GM12873 (cell line): ENCODE results near the gene ACBD4.

Experiments
- TF ChIP-seq, protein P1 (sequence below): IDR thresholded peaks from 2 replicates; pipeline ENCODE4 v1.5.1; 2012; ENCODE audit warnings: low read depth, mild to moderate bottlenecking, moderate library complexity, low read length, control low read depth; ENCODE audit not compliant: insufficient read depth; ENCODE audit errors: missing control alignments

ACBD4 gene

DNA sequence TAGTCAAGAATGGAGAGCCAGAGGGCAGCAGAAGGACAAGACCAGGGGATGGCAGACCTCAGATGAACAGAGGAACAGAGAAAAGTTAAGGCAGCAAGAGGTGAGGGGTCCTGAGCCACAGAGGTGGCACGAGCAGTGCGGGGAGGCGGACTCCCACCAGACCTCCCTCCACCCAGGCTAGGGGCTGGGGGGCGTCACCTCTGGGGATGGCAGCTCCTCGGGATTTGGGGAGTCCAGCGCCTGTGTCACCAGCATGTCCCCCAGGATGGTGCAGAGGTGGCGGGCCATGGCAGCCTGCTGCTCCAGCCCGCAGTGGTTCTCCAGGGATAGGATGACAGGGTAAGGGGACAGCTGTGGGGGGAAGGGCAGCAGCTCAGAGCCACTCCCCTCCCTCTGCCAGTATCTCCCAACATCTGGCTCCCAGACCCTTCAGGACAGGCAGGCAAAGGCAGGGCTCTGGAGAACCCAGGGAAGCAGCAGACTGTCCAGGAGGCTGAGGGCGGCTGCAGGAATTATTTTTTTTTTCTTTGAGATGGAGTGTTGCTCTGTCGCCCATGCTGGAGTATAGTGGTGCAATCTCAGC is 19.0 kb upstream of the ACBD4 start:
- TF ChIP-seq, protein P1, sequence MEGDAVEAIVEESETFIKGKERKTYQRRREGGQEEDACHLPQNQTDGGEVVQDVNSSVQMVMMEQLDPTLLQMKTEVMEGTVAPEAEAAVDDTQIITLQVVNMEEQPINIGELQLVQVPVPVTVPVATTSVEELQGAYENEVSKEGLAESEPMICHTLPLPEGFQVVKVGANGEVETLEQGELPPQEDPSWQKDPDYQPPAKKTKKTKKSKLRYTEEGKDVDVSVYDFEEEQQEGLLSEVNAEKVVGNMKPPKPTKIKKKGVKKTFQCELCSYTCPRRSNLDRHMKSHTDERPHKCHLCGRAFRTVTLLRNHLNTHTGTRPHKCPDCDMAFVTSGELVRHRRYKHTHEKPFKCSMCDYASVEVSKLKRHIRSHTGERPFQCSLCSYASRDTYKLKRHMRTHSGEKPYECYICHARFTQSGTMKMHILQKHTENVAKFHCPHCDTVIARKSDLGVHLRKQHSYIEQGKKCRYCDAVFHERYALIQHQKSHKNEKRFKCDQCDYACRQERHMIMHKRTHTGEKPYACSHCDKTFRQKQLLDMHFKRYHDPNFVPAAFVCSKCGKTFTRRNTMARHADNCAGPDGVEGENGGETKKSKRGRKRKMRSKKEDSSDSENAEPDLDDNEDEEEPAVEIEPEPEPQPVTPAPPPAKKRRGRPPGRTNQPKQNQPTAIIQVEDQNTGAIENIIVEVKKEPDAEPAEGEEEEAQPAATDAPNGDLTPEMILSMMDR = no peak

- TF ChIP-seq, protein P1 = no peak
Observed at GRCh38 chr17:45117334-45117733, 18.2 kb upstream of the ACBD4 start.

- TF ChIP-seq, protein P1 = no peak
Observed at GRCh38 chr17:45117848-45118646, 17.4 kb upstream of the ACBD4 start.

- TF ChIP-seq, protein P1 = no peak
Observed at GRCh38 chr17:45118691-45119090, 16.8 kb upstream of the ACBD4 start.

DNA sequence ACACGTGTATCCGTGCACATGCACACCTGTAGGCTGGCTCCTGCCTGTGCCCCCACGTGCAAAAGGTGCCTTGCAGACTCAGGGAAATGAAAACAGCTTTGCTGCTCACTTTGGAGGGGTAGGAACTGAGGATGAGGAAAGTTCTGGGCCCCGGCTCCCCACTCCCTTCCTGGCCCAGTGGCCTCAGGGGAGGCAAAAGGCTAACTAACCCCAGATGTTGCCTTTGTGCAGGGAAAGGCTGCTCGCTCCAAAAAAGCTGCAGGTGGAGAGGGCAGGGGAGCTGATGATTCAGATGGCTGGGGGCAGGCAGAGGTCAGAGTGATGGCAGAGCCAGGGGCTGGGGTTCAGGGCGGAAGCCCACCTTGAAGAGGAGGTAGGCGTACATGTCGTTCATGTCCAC is 15.5 kb upstream of the ACBD4 start:
- TF ChIP-seq, protein P1 = no peak

DNA sequence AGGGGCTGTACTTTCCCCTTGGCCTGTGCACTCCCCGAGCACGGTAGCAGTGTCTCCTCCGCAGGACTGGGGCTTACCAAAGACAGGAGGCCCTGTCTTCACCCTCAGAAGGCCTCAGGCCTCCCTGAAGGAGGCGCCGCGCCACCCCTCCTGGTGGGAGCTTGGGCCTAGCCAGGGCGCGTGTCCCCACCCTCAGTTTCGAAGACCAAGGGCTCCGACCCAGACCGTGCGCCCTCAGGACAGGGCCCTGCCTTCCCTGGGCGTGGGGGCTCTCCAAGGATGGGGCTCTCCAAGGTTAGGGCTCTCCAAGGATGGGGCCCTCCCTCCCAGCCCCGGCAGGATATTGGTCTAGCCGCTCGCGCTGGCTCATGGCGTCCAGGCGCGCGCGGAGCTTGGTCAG is 14.9 kb upstream of the ACBD4 start:
- TF ChIP-seq, protein P1 = no peak

DNA sequence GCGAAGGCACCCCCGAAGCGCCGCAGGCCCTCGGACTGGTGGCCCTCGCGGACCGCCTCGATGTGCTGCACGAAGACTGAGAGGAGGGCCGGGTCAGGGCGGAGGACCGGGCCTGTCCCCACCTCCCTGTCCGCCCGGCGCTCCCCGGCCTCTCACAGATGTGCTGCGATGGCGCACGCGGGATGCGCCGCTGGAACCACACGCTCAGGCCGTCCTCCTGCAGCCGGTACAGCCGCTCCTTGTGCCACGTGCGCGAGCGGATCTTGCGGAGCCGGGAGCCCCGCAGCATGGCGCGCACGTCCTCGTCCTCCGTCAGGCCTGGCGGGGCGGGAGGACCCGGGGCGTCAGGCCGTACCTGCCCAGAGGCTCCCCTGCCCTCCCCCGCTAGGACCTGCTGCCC is 14.4 kb upstream of the ACBD4 start:
- TF ChIP-seq, protein P1 = no peak
